Esophagus muscularis mucosa (tissue), 4 donors: ENCODE measurements around the gene SLC35B1. TPM values are rescaled to one million over a fixed set of nuclear protein-coding genes. Genes with fewer than 3 reads are reported as not detected.

Experiments used
- DNase-seq: peaks from one replicate; pipeline ENCODE4 v3.0.0-alpha.2; 2017; ENCODE audit errors: extremely low spot score
- H3K27ac ChIP-seq, 4 donors: fragments of 200-600 bp; sonication (generic); replicated peaks in 1 of 4; 1 replicate in 3 of 4; 2 replicates in 1 of 4; pipeline ENCODE4 v1.5.1; 2016 to 2019; ENCODE audit warnings: mild to moderate bottlenecking in 1 of 4
- H3K27me3 ChIP-seq, 4 donors: fragments of 200-600 bp; sonication (generic); one replicate each; pipeline versions ENCODE4 v1.5.1 to v1.6.0; 2016 to 2019
- H3K36me3 ChIP-seq, 4 donors: fragments of 200-600 bp; sonication (generic); one replicate each; pipeline ENCODE4 v1.5.1; 2016 to 2019
- H3K4me1 ChIP-seq, 4 donors: fragments of 200-600 bp; sonication (generic); one replicate each; pipeline ENCODE4 v1.5.1; 2016 to 2019
- H3K4me3 ChIP-seq, 4 donors: fragments of 200-600 bp; sonication (generic); 1 replicate in 2 of 4; 2 replicates in 2 of 4; pipeline ENCODE4 v1.5.1; 2016 to 2019; ENCODE audit warnings: mild to moderate bottlenecking in 4 of 4, moderate library complexity in 1 of 4
- H3K9me3 ChIP-seq, 4 donors: fragments of 200-600 bp; sonication (generic); 1 replicate in 3 of 4; 2 replicates in 1 of 4; pipeline ENCODE4 v1.5.1; 2016 to 2019
- EP300 ChIP-seq: sonication (generic); formaldehyde crosslinking; IDR thresholded peaks from one replicate; pipeline ENCODE4 v1.6.1; 2017; ENCODE audit warnings: antibody characterized with exemption
- POLR2A ChIP-seq: fragments of 450-650 bp; IDR thresholded peaks from one replicate; pipeline ENCODE4 v1.6.1; 2017; ENCODE audit warnings: antibody characterized with exemption, moderate library complexity, mild to moderate bottlenecking, low read depth
- POLR2AphosphoS5 ChIP-seq, 2 donors: sonication (generic); formaldehyde crosslinking; IDR thresholded peaks; one replicate each; pipeline ENCODE4 v1.6.1; 2017; ENCODE audit warnings: antibody characterized with exemption in 2 of 2
- WGBS: methylation state at CpG from one replicate; pipeline ENCODE4 v1.1.5; 2018; 5-methylcytosine and 5-hydroxymethylcytosine counted together
- intact Hi-C: fragments of 100-400 bp; cut with DNase I; formaldehyde crosslinking; loops from one replicate; pipeline ENCODE4 v1.15.1; 2023
- total RNA-seq, 4 donors: library from RNA; depleted of rRNA; stranded (reverse); fragments of >200 nt; gene quantifications; one replicate each; pipeline versions ENCODE4 v1.1.0 to v1.2.1, GENCODE V29; 2016
- TF ChIP-seq, protein P1 (sequence below), 3 experiments: fragments of 200-600 bp in 2 of 3; fragments of 450-650 bp in 1 of 3; sonication (generic) in 2 of 3; IDR thresholded peaks; one replicate each; pipeline ENCODE4 v1.5.1; 2017 to 2019; ENCODE audit warnings: antibody characterized with exemption in 3 of 3, mild to moderate bottlenecking in 2 of 3, moderate library complexity in 1 of 3

SLC35B1 gene
- total RNA-seq, 4 donors from 2014 or later: 17.0 to 25.3 (median 18.4) TPM

DNA sequence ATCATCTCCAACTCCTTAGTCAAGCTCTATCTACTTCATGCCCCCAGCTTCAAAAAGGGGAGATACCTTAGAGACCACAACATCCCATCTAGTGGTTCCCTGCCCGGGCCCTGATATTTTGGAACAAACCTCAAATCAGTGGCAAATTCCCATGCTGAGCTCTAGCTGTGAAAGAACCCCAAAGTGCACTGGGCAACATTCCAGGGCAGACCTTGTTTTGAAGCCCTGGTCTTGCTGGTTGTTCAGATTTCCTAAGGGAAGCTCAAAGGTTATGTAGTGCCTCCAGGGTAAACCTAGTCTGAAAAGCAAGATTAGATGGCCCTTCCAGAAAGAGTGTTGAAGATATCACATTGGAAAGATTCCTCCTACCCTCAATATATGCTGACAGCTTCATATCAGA, 39.9 kb upstream of the SLC35B1 start:
- TF ChIP-seq POLR2A: no peak
- intact Hi-C loops: no loop called here
- no peak overlapping the region for H3K4me3 ChIP-seq
- WGBS: 64% methylated on average over 1 of the region's 1 CpG
- H3K27me3 ChIP-seq: no peaks in the 10 kb centered on the region
- no peak for DNase-seq
- H3K4me1 ChIP-seq: peaks cover 24 to 53% (median 33%) of the 10 kb centered on the region in 4 donors
- H3K27ac ChIP-seq: peak overlapping the region in 1 of 4 donors; percentile 19
- no peaks in the 10 kb centered on the region for H3K36me3 ChIP-seq
- H3K9me3 ChIP-seq: no peaks in the 10 kb centered on the region

DNA sequence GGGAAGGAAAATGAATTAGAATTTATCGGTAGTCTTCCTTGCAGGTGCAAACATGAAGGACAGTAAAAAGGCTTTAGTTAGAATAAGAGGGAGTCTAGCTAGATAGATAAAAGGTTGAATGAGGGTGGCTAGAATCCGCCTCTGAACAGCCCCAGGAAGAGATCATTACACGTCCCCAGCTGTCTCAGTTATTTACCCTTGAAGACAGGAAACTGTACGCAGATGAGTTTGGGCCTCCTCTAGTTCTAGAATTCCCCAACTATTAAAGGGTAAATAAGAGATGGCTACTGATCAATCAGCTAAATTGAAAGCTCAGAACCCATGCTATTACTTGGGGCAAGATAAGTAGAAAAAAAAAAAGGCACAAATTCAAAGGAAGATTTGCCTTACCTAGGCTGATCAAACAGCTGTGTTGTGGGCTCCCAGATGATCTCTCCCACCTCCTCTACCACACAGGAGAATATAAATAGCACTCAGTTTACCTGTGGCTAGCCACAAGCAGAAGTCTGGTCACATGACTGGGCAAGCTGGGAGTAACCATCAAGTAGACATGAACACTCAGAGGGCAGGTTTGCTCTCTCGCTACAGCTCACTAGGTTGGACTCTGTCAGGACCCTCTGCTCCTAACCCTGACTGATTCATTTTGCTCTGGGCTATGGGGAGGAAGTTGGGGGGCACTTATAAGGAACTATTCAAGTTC, 39.2 kb upstream of the SLC35B1 start:
- WGBS: 78% methylated on average over 5 of the region's 5 CpGs
- Histone ChIP-seq H3K4me3 (no peak overlapping the region), H3K27ac (peak overlapping the region in 2 of 4 donors; percentile 1 to 19), H3K27me3 (no peaks in the 10 kb centered on the region), H3K9me3 (no peaks in the 10 kb centered on the region), H3K36me3 (no peaks in the 10 kb centered on the region), H3K4me1 (peaks cover 31 to 55% (median 38%) of the 10 kb centered on the region in 4 donors)
- TF ChIP-seq EP300: no peak
- TF ChIP-seq POLR2A: no peak
- TF ChIP-seq, protein P1, sequence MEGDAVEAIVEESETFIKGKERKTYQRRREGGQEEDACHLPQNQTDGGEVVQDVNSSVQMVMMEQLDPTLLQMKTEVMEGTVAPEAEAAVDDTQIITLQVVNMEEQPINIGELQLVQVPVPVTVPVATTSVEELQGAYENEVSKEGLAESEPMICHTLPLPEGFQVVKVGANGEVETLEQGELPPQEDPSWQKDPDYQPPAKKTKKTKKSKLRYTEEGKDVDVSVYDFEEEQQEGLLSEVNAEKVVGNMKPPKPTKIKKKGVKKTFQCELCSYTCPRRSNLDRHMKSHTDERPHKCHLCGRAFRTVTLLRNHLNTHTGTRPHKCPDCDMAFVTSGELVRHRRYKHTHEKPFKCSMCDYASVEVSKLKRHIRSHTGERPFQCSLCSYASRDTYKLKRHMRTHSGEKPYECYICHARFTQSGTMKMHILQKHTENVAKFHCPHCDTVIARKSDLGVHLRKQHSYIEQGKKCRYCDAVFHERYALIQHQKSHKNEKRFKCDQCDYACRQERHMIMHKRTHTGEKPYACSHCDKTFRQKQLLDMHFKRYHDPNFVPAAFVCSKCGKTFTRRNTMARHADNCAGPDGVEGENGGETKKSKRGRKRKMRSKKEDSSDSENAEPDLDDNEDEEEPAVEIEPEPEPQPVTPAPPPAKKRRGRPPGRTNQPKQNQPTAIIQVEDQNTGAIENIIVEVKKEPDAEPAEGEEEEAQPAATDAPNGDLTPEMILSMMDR (IDR thresholded peaks at IDR 0.05): no peak
- TF ChIP-seq POLR2AphosphoS5 (IDR thresholded peaks at IDR 0.05): no peak
- intact Hi-C loops: no loop called here
- DNase-seq: no peak

DNA sequence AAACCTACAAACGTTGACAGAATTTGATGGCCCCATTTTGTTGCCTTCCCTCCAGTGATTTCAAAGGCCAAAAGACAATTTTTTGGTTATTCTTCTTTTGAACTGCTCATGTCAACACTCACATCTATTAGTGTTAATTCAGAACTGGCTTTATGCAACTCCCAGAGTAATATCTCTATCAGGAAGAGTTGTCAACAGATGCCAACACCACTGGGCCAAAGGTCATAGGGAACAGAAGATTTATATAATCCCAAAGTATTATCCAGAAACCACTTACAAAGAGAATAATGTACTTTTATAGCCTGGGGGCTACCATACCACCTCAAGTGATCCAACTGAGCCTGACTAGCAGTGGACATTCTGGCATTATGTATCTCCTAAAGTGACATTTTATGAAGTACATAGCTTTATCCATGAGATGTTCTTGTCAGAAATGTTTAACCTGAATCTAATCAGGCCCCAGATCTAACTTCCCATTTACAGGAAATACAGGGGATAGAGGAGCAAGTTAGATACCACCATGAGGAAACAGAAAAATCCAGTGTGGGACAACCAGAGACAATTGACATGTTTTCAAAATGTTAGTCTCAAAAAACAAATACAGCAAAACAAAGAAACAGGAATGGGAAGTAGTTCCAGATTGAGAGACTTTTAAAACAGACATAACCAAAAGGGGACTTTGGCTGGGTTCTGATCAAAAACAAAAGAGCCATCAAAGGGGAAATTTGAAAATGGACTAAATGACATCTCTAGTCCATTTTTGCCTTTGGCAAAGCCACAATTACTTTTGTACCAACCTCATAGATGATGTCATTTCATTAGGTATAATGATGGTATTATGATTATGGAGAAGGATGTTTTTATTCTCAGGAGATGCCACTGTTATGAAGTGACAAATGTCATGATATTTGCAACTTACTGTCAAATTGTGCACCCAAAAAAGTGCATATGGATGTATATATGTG, 37.7 kb upstream of the SLC35B1 start:
- Histone ChIP-seq H3K36me3 (no peaks in the 10 kb centered on the region), H3K27ac (no peak overlapping the region), H3K4me1 (peaks cover 46 to 68% (median 53%) of the 10 kb centered on the region in 4 donors), H3K9me3 (no peaks in the 10 kb centered on the region), H3K27me3 (no peaks in the 10 kb centered on the region), H3K4me3 (no peak overlapping the region)
- no peak for DNase-seq
- TF ChIP-seq POLR2A (no peak), EP300 (no peak), POLR2AphosphoS5 (IDR thresholded peaks at IDR 0.05) (no peak)
- TF ChIP-seq, protein P1 (IDR thresholded peaks at IDR 0.05): no peak
- intact Hi-C loops: no loop called here
- 50% methylated on average over 1 of the region's 1 CpG for WGBS

DNA sequence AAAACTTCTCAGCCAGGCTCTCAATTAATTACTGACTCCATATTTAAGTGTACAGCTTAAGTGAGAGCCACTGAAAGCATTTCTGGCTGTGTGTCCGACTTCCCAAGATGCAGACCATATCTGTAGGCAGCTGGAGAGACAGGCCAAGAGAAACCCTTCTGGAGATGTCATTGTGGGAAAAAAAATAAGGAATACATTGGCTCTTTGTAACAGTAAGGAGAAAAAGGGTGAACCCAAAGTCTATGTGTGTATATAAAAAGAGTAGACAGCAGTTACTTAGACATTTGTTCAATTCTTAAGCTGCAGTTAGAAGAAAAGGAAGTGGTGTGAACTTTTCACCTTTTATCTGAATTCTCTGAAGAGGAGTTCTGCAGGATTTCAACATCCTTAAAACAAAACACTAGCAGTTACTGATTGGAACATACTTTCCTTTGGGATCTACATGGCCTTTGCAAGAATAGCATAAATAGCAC, 34.4 kb upstream of the SLC35B1 start:
- Histone ChIP-seq H3K4me3 (no peak overlapping the region), H3K4me1 (peaks cover 77 to 85% (median 78%) of the 10 kb centered on the region in 4 donors)

More for the DNA sequence above, 34.4 kb upstream of the SLC35B1 start:
- Histone ChIP-seq H3K9me3 (no peaks in the 10 kb centered on the region), H3K27me3 (no peaks in the 10 kb centered on the region), H3K36me3 (no peaks in the 10 kb centered on the region), H3K27ac (peak overlapping the region; percentile 80 to 88 (median 83))
- TF ChIP-seq, protein P1 (IDR thresholded peaks at IDR 0.05): no peak
- TF ChIP-seq POLR2A (no peak), EP300 (no peak)
- intact Hi-C loops: no loop called here
- 21% methylated on average over 1 of the region's 1 CpG for WGBS
- DNase-seq: no peak
